HAP-1 (cell line): Measurements from ENCODE around the gene DDX39B.
"Not testable (repeated sequence)": the region's sequence is repeated elsewhere in the genome, so short reads cannot be mapped to it uniquely, and the experiment has no call there.

Source experiments
- DNase-seq, 2 experiments: peaks; one replicate each; pipeline ENCODE4 v3.0.0-alpha.2; 2016 to 2020; ENCODE audit warnings: low spot score in 2 of 2
- H3K27me3 ChIP-seq: fragments of 250-450 bp; sonication (Bioruptor Pico); 2 replicates; pipeline ENCODE4 v1.5.1; 2020; ENCODE audit warnings: low read depth, mild to moderate bottlenecking, moderate library complexity
- H3K36me3 ChIP-seq: fragments of 250-450 bp; sonication (Bioruptor Pico); replicated peaks from 2 replicates; pipeline ENCODE4 v1.5.1; 2020; ENCODE audit warnings: mild to moderate bottlenecking
- H3K4me1 ChIP-seq: fragments of 250-450 bp; sonication (Bioruptor Pico); 2 replicates; pipeline ENCODE4 v1.5.1; 2020; ENCODE audit warnings: mild to moderate bottlenecking
- H3K4me3 ChIP-seq: fragments of 250-450 bp; sonication (Bioruptor Pico); 2 replicates; pipeline ENCODE4 v1.5.1; 2020; ENCODE audit warnings: mild to moderate bottlenecking, moderate library complexity
- H3K9me3 ChIP-seq: fragments of 250-450 bp; sonication (Bioruptor Pico); 2 replicates; pipeline ENCODE4 v1.5.1; 2020; ENCODE audit warnings: mild to moderate bottlenecking, moderate library complexity
- in situ Hi-C: fragments of 300-500 bp; cut with MboI; formaldehyde crosslinking; loops from 3 replicates; pipeline ENCODE4 v1.14.3; 2020; ENCODE audit warnings: low sequenced_read_pairs, inconsistent platforms, mixed read lengths

Gene DDX39B

GRCh38 chr6:31487674-31488073 is 54.1 kb downstream of the DDX39B start:
- in situ Hi-C loops: not testable (repeated sequence)

GRCh38 chr6:31486065-31486837 is 55.6 kb downstream of the DDX39B start:
- H3K4me3 ChIP-seq, H3K36me3 ChIP-seq, H3K9me3 ChIP-seq, H3K4me1 ChIP-seq, H3K27me3 ChIP-seq, DNase-seq, in situ Hi-C loops: not testable (repeated sequence)

More at GRCh38 chr6:31487674-31488073, 54.1 kb downstream of the DDX39B start:
- not testable (repeated sequence) for DNase-seq, H3K4me3 ChIP-seq, H3K36me3 ChIP-seq, H3K27me3 ChIP-seq, H3K9me3 ChIP-seq, H3K4me1 ChIP-seq

GRCh38 chr6:31485055-31485454 is 56.7 kb downstream of the DDX39B start:
- in situ Hi-C loops: no loop called here
- no peaks in the 10 kb centered on the region for H3K27me3 ChIP-seq
- DNase-seq: no peak
- no peaks in the 10 kb centered on the region for H3K9me3 ChIP-seq
- no peak overlapping the region for H3K4me3 ChIP-seq
- H3K36me3 ChIP-seq: no peaks in the 10 kb centered on the region
- H3K4me1 ChIP-seq: no peaks in the 10 kb centered on the region

DNA sequence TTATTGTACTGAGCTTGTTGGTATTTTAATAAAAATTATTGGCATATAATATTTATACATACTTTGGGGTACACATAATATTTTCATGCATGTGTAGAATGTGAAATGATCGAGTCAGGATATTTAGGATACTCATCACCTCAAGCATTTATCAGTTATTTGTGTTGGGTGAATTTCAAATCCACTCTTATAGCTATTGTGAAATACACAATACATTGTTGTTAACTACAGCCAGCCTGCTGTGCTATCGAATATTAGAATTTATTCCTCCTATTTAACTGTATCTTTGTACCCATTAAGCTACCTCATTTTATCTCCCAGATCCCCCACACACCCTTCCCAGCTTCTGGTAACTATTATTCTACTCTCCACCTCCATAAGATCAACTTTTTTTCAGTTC is 58.4 kb downstream of the DDX39B start:
- Histone ChIP-seq H3K4me3 (no peak overlapping the region), H3K36me3 (no peaks in the 10 kb centered on the region), H3K27me3 (0 out of 2 replicates have a peak, but pooled peaks cover 6% of the 10 kb centered on the region), H3K4me1 (no peaks in the 10 kb centered on the region), H3K9me3 (no peaks in the 10 kb centered on the region)
- in situ Hi-C loops: no loop called here
- DNase-seq: no peak

DNA sequence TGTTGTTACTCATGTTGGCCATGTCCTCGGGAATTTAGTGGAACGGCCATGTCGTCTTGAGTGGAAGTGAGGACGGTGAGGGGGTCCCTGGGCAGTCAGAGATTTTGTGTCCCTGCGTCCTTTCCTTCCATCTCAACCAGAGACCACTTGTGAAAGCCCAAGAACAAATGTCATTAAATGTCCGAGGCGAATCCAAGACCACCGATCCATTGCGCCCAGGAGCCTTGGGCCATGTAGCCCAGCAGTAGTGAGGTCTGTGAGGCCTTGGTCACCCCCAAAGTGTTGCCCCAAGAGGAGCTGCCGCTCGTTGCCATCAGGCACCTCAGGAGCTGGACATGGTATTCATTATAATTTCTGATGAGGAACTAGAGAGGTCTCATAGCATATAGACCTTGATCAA is 61.2 kb downstream of the DDX39B start:
- Histone ChIP-seq H3K36me3 (no peaks in the 10 kb centered on the region), H3K27me3 (0 out of 2 replicates have a peak, but pooled peaks cover 6% of the 10 kb centered on the region), H3K4me3 (no peak overlapping the region), H3K9me3 (no peaks in the 10 kb centered on the region), H3K4me1 (no peaks in the 10 kb centered on the region)
- no peak for DNase-seq
- in situ Hi-C loops: no loop called here
